ENCODE data around the gene EID3. TPM values are rescaled to one million over a fixed set of nuclear protein-coding genes. Genes with fewer than 3 reads are reported as not detected.
"Not testable (repeated sequence)": the region's sequence is repeated elsewhere in the genome, so short reads cannot be mapped to it uniquely, and the experiment has no call there.

The EID3 gene
- total RNA-seq, 1 donor from 2014 or later: 8.2 TPM

GRCh38 chr12:104310751-104311633, 7.5 kb downstream of the EID3 start:
- no peak for DNase-seq (ENCODE audit: low spot score)

GRCh38 chr12:104312202-104312601, 8.7 kb downstream of the EID3 start:
- no peak for DNase-seq (ENCODE audit: low spot score)

- no peak for DNase-seq (ENCODE audit: low spot score)
These were observed 9.1 kb downstream of the EID3 start for GRCh38 chr12:104312654-104313053.

- no peak for DNase-seq (ENCODE audit: low spot score)
These were observed 10.2 kb downstream of the EID3 start for GRCh38 chr12:104313568-104314241.

- no peak for DNase-seq (ENCODE audit: low spot score)
These were observed 10.7 kb downstream of the EID3 start for GRCh38 chr12:104314242-104314614.

GRCh38 chr12:104315326-104316224, 12.0 kb downstream of the EID3 start:
- no peak for DNase-seq (ENCODE audit: low spot score)

- DNase-seq (ENCODE audit: low spot score): no peak
These were observed 13.4 kb downstream of the EID3 start for GRCh38 chr12:104316936-104317335.

- DNase-seq (ENCODE audit: low spot score): no peak
These were observed 14.1 kb downstream of the EID3 start for GRCh38 chr12:104317538-104318210.

GRCh38 chr12:104319028-104319427, 15.5 kb downstream of the EID3 start:
- DNase-seq (ENCODE audit: low spot score): no peak

- DNase-seq (ENCODE audit: low spot score): no peak
These were observed 16.5 kb downstream of the EID3 start for GRCh38 chr12:104319918-104320626.

- DNase-seq (ENCODE audit: low spot score): no peak
These were observed 17.1 kb downstream of the EID3 start for GRCh38 chr12:104320627-104321024.

GRCh38 chr12:104321949-104322348, 18.4 kb downstream of the EID3 start:
- DNase-seq (ENCODE audit: low spot score): no peak

- DNase-seq (ENCODE audit: low spot score): not testable (repeated sequence)
These were observed 19.0 kb downstream of the EID3 start for GRCh38 chr12:104322533-104322932.

GRCh38 chr12:104323899-104324298, 20.4 kb downstream of the EID3 start:
- no peak for DNase-seq (ENCODE audit: low spot score)

- DNase-seq (ENCODE audit: low spot score): not testable (repeated sequence)
These were observed 24.7 kb downstream of the EID3 start for GRCh38 chr12:104328278-104328677.

GRCh38 chr12:104328790-104329189, 25.3 kb downstream of the EID3 start:
- no peak for DNase-seq (ENCODE audit: low spot score)

- no peak for DNase-seq (ENCODE audit: low spot score)
These were observed 26.4 kb downstream of the EID3 start for GRCh38 chr12:104329707-104330532.

- DNase-seq (ENCODE audit: low spot score): no peak
These were observed 27.8 kb downstream of the EID3 start for GRCh38 chr12:104331376-104331775.

- not testable (repeated sequence) for DNase-seq (ENCODE audit: low spot score)
These were observed 28.7 kb downstream of the EID3 start for GRCh38 chr12:104332273-104332672.

Measured in mesenteric fat pad (tissue), 1 donor.